Measurements from ENCODE around the gene ZNF423.

DNA sequence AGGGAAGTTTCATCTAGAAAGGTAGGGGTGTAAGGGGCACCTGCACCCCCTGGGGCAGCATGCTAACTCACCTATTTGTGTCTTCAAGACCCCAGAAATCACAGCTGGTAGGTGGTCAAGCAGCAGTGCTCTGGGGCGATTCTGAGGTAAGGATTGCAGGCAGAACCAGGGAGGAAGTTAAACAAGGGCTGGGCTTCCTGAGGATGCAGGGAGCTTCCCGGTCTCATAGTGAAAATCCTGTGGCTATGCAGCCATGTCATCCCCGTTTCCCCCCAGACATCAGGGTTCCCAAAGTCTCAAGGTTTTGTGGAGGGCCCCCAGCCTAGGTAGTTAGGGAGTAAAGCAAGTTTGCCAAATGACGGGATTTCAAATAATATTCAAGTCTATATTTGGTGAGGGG is 403.8 kb downstream of the ZNF423 start:
- TF ChIP-seq, protein P1, sequence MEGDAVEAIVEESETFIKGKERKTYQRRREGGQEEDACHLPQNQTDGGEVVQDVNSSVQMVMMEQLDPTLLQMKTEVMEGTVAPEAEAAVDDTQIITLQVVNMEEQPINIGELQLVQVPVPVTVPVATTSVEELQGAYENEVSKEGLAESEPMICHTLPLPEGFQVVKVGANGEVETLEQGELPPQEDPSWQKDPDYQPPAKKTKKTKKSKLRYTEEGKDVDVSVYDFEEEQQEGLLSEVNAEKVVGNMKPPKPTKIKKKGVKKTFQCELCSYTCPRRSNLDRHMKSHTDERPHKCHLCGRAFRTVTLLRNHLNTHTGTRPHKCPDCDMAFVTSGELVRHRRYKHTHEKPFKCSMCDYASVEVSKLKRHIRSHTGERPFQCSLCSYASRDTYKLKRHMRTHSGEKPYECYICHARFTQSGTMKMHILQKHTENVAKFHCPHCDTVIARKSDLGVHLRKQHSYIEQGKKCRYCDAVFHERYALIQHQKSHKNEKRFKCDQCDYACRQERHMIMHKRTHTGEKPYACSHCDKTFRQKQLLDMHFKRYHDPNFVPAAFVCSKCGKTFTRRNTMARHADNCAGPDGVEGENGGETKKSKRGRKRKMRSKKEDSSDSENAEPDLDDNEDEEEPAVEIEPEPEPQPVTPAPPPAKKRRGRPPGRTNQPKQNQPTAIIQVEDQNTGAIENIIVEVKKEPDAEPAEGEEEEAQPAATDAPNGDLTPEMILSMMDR (IDR thresholded peaks at IDR 0.05), result no peak
- no peak for TF ChIP-seq POLR2A (IDR thresholded peaks at IDR 0.05)

All from lower leg skin (tissue), 3 donors.